GM18499 (cell line): ENCODE results near the gene LRP3.
"Not testable (repeated sequence)": the region's sequence is repeated elsewhere in the genome, so short reads cannot be mapped to it uniquely, and the experiment has no call there.

Experiments
- ATAC-seq: cut with Tn5 transposase; IDR thresholded peaks from one replicate; pipeline ENCODE4 v1.9.1; 2021; ENCODE audit warnings: moderate number of reproducible peaks; ENCODE audit not compliant: insufficient read depth, unreplicated experiment

LRP3 gene

DNA sequence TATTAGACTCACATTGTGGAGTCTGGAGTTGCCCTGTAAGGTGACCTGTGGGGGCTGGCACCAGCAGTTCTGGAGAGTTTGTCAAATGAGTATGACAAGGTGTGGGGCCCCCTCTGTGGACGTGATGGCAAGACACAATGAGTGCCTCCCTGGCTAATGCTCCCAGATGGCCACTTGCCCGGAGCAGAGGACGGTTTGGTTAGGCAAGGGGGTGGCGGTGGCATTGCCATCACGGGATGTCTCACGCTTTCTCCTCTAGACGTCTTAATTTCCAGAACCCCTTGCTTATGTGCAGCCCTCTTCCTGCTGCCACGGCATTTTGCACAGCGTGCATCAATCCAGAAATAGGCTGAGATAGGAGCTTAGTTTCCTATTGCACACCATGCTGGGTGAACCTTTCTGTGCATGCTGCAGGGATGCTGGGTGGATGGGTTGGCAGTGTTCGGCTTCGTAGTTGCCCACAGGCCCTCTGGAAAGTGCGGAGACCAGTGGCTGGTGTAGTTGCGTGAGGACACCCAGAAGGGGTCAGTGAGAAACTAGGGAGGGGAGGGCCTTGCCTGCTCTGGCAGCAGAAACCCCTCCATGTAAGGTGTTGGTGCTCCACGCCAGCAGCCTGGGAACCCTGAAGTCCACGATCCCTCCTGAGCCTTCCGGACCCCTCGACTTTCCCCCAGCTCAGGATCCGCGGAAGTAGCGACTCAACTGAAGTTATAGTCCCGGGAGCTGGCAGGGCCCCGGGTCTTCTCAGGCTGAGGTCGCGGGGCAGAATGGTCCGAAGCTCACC, 18.1 kb upstream of the LRP3 start:
- ATAC-seq = no peak

DNA sequence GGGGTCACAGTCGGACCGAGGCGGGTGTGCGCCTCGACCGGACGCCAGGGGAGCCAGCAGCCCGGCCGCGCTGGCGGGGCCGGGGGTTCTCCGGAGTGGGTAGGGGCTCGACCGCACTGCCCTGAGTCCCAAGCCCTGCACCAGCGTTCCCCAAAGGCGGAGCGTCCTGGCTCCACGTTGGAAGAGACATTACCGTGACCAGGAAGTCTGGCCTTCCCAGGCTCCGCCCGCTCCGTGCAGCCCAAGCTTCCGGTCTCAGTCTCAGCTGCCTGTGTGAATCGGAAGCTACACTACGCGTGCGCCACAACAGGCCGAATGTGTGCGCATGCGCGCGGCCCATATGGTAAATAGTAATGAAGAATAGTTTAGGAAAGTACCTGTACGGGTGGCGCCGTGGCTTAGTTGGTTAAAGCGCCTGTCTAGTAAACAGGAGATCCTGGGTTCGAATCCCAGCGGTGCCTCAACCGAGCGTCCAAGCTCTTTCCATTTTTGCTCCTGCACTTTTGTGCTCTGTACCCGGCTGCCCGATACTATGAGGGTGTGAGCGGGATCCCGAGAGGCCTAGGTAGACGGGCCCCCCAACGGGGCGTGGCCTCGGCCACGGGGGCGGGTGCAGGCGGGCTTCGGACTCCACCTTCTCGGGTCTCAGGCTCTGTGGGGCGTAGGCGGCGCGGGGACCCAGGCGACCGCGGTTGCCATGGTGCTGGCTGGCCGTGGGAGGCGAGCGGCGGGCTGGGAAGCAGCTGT, 17.3 kb upstream of the LRP3 start:
- ATAC-seq = peak; percentile 83

DNA sequence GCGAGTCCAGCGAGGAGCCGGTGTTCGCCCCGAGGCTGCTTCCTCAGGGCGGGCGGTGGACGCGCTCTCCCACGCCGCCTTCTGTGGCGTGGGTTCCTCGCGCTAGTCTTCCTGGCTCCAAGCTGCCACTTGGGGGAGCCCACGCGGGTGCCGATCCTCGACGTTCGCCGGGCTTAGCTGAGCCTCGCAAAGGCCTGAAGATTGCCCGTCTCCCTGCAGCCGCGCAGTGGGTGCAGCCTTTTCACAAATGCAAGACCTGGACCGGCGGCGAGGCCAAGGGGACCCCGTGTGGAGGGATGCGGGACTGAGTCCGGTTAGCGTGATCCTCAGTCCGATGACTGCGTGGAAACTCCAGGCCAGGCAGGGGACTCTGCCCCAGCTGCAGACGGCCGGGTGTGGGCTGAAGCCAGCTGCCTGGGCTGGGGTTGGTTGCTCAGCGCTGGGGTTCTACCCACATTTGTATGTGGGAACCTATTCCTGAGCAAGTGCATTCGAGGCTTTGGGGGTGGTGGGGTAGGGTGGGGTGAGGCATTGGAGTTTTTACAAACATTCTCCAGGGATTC, 16.6 kb upstream of the LRP3 start:
- ATAC-seq = peak; percentile 6

DNA sequence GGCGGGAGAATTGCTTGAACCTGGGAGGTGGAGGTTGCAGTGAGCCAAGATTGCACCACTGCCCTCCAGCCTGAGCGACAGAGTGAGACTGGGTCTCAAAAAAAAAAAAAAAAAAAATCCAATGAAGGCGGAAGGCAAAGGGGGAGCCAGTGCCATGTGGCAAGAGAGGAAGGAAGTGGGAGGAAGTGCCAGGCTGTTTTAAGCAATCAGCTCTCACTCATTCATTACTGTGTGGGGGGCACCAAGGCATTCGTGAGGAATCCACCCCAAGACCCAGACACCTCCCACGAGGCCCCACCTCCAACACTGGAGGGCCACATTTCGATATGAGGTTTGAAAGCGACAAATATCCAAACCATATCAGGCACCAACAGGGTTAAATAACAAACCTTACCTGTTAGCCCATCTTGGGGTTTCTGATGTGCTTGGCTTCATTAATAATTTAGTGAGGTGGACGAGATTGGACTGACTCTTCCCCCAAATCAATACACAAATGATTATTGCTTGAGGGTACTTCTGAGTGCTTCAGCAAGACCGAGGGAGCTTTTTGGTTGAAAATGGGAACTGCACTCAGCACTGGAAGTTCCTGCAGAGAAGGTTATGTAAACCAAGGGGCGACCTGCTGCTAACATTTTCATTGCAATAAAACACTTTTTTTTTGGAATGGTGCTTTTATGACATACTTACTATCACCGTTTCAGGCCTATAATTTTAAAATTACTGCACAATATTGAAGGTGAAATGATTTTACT, 7.5 kb upstream of the LRP3 start:
- ATAC-seq = no peak

DNA sequence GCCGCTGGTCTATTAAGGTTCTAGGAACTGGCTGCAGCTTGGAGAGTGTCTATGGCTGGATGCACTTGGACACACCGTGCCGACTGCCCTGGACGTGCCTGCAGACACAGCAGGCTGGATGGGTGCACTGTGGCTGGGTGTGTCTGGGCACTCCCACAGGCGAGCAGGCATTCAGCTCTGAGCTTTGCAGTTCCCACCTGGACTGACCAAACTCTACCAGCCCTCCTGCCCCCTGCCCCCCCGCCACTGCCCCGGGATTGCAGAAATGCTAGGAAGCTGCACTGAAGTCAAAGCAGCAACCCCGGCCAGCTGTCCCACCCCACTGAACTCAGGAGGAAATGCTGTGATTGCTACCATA, 7.0 kb upstream of the LRP3 start:
- ATAC-seq = no peak

DNA sequence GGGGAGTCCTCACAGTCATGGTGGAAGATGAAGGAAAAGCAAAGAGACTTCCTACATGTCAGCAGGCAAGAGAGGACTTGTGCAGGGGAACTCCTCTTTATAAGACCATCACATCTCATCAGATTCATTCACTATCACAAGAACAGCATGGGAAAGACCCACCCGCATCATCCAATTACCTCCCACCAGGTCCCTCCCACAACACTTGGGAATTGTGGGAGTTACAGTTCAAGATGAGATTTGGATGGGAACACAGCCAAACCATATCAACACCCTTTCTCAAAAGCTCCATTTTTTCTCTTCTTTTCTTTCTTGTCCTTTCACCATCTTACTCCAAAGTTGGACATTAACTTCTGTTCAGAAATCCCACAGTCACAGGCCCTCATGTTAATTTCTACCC, 4.7 kb upstream of the LRP3 start:
- no peak for ATAC-seq

DNA sequence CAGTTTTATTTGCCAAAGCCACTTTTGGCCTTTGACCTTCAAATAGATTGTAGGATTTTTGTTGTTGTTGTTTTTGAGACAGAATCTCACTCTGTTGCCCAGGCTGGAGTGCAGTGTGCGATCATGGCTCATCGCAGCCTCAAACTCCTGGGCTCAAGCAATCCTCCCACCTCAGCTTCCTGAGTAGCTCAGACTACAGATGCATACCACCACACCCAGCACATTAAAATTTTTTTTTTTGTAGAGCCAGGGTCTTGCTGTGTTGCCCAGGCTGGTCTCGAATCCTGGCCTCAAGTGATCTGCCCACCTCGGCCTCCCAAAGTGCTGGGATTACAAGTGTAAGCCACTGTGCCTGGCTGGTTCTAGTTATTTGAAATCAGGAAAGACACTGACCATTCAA, 3.0 kb upstream of the LRP3 start:
- not testable (repeated sequence) for ATAC-seq

DNA sequence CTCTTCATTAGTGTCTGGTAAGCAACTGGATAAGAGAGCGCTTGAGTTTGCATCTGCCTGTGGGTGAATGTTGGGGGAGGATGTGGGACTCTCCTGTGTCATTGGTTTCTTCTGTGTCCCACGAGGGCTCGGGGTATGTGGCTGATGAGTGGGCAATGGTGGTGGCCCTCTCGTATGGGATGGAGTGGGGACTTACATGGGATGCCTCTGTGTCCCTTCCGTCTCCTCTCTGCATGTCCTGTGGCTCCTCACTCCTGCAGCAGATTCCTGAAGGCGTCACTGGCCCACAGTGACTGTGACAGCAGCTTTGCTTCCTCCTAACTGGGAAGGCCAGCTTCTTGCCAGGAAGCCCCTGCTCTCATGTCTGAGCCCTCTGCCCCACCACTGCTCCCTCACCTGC, 2.6 kb upstream of the LRP3 start:
- ATAC-seq = no peak

DNA sequence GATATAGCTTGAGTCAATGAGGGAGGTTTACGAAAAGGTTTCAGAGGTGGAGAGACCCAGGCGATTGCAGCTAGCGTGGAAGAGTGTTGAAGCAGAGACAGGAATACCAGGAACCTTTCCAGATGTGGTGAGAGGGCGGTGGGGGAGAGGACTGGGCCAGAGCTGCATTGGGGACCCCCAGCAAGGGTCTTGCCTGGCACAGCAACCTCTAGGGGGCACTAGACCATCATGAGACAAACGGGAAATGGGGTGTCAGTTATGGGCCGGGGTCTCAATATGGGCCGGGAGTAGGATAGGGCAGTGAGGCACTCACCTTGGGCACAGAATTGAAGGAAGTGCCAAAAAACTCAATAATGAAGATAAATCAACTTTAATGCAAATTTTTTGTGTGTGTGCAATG, 2.1 kb upstream of the LRP3 start:
- no peak for ATAC-seq

DNA sequence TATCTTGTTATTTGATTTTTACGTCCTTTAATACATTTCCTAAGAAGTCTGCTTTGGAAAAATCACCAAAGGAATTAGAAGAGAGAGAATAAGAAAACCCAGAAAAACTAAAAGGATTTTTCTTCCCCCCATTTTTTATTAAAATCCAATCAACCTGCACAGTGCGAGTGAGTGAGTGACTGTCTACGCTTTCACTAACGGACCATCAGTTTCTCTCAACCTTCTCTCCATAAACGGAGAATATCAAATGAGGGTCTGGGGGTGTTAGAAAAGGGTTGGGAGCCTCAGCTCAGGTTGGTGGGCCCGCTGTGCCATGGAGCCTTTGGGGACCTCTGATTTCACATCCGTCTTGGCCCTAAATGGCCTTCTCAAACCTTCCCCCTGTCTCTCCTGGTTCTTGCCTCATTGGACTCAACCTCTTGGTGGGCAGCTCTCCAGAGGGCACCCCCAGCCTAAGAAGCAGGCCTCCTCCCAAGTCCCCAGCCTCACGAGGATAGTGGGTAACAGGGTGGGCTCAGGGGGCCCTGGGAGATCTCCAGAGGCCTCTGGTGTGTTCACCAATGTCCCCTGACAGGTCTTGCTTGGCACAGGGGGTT, 763 bp upstream of the LRP3 start:
- ATAC-seq = no peak

DNA sequence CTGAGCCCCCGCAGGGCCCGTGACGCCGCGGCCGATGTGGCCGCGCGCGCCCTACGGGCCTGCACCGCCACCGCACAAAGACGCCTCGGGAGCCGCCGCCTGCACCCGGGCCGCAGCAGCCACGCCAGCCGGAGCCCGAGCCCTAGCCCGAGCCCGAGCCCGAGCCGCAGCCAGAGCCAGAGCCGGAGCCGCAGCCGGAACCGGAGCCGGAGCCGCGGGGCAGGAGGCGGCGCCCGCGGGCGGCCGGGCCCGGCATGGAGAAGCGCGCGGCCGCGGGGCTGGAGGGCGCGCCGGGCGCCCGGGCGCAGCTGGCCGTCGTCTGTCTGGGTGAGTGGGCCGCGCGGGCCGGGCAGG, 379 bp downstream of the LRP3 start:
- ATAC-seq = no peak

DNA sequence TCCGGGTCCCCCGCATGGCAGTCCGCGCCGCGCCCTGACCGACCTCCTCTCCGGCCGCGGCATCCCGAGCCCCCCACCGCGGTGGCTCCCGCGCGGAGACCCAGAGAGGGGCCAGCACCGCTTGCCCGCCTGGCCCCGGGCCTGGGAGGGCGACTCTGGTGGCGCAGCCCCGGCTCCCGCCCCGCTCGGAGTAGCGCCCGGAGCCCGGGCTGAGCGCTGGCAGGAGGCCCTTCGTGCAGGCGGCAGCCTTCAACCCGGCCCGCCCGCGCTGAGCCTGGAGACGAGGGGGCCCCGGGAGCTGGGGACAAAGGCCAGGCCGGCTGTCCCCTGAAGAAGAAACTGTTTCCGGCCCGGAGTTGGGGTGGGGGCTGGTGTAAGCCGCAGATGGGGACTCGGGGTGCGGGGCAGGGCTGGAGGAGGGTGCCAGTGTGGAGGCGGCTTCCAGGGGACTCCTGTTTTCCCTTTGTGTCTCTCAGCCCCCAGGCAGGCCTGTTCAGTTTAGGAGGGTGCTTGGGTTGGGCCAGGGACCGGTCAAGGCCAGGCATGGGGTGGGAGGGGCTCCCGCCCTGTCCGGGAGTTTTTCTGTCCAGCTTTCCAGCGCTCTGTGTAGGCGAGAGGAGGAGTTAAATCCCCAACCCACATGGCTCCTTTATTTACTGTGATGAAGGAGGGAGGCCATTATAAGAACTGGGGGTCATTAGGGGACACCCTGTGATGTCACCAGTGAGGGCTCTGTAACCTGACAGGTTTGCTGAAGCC, 935 bp downstream of the LRP3 start:
- ATAC-seq = no peak

DNA sequence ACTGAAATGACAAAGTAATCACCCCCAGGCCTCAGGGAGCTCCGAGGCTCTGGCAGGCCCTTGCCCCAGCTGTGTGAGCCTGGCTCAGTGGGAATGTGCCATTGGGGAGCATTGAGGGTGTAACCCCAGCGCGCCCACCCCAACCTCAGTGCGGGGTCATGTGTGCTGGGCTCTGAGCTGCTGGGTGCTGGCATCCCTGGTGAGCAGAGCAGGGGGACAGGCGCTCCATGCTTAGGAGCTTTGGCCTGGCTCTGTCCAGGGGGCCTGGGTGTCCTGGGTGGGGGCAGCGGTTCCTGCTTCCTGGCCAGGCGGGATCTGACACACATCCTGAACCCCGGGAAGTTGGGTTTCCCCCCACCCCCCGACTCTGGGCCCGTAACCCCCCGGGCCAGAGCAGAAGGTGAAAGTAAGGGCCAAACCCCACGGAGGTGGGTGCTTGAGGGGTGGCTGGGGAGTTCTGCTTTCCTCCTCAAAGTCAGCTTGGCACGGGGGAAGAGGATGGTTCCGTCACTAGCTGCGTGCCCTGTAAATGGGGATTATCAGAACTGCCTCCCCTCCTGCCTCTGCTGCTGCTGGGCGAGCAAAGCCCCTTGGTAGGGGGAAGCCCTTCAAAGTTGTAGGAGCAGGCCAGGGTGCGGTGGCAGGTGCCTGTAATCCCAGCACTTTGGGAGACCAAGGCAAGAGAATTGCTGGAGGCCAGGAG, 1.7 kb downstream of the LRP3 start:
- ATAC-seq = no peak

DNA sequence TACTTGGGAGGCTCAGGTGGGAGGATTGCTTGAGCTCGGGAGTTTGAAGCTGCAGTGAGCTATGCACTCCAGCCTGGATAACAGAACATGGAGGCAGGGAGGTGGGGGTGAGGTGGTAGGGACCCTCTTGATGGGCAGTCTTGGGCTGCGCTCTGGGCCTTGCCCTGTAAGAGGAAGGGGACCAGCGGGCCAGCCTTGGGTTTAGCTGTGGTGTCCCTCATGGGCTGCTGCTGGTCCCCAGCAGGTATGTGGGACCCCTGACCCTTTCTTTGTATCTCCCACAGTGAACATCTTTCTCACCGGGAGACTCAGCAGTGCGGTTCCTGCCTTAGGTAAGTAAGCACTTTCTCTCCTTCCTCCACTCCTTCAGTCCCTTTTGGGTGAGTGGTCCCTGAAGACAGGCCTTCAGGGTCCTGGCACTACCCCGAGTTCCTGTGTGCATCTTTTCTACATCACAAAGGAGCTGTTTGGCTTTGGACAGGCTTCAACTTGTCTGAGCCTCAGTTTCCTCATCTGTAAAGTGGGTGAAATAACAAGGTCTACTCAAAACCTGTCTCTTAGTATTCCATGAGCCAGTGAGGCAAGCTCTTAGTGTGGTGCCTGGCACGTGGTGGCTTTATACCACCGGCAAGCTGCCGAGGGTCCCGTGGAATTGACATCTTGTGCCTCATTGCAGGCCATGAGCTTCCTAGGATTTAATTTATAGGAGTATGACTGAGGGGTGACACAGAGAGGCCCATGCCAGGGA, 2.5 kb downstream of the LRP3 start:
- ATAC-seq = no peak

DNA sequence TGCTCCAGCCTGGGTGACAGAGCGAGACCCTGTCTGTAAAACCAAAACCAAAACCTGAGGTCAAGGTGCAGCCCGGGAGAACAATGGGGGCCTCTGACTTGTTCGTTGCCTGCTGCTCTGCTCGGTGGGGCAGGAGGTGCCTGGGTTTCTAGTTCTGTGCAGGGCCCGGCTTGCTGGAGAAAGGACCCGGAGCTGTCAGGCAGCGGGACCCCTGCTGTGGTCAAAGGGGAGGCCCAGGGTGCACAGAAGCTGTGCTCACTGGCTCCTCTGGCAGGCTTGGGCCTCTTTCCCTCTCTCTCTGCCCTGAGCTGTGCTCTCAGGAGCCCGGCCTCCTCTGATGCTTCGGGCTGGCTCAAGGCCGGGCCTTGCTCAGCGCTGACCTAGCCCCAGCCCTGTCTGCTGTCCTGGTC, 3.5 kb downstream of the LRP3 start:
- ATAC-seq = no peak

DNA sequence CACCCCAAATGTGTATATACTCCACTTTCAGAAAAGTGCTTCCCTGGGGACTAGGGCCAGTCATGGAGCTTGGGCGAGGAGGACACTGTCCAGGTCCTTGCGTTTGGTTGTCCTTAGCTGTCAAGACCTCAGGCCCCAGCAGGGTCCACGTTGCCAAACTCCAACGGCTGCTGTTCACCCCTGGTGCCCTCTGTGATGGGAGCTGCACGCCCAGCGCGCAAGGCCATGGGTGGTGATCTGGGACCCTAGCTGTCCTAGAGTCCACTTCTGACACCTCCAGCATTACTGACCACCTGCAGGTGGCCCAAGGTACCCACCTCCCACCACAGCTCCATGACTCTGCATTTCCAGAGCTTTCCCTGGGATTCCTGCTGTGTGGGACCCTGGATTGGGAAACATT, 4.0 kb downstream of the LRP3 start:
- ATAC-seq = no peak

DNA sequence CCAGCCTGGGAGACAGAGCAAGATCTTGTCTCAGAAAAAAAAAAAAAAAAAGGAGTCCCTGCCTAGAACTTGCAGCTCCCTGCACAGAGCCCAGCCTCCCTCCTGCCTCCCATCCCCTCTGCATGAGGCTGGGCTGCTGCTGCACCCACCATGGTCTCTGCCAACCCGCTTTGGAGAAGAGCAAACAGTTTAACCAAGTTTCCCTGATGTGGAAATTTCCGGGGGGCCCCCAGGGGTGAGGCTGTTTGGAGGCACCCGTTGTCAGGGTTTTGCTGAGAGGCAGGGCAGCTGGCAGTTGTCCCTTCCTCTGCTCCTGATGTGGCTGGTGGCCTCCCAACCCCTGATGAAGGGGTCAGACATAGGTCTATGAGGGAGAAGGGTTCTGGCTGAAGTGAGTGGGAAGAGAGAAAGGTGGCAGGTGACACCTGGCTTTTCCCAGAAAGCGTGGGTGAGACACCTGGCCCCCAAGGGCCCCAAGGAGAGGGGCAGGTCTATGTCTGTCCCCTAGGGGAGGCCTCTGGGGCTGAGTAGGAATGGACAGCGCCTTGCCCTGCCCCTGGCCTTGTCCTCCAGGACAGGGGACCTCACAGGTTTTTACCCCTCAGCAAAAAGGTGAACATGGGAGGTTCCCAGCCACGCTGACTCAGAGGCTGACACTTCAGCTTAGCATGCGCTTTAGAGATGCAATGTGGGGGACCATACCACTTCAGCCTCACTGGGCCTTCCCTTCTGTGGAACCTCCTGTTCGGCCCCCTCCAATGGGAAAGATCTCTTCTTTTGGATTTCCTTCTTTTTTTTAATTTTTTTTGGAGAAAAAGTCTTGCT, 5.5 kb downstream of the LRP3 start:
- no peak for ATAC-seq

DNA sequence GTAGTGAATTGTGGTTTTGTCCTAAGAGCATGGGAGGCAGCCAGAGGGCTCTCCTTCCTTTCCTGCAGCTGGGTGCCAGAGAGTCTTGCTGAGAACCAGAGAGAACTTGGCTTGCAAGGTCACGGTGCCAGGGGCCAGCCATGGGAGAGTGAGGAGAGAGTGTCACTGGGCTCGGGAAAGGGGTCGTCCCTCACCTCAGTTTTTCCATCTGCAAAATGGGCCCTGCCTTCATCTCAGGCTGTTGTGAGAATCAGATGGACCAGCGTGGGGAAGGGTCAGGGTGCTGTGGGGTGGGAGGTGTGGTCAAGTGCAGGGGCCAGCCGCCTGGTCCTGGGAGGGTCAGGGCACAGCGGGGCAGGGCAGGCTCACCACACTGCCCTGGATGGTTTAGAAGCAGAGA, 7.3 kb downstream of the LRP3 start:
- ATAC-seq = no peak
